ENCODE data around the gene GLB1L3.

GLB1L3 gene

GRCh38 chr11:134365011-134365925 lies 89.1 kb downstream of the GLB1L3 start:
- DNase-seq, result no peak

GRCh38 chr11:134366254-134366653 lies 90.1 kb downstream of the GLB1L3 start:
- no peak for DNase-seq

GRCh38 chr11:134367781-134368180 lies 91.6 kb downstream of the GLB1L3 start:
- DNase-seq, result no peak

All from hippocampal formation (tissue), 2 donors.